ENCODE measurements around the gene FAM114A2. TPM values are rescaled to one million over a fixed set of nuclear protein-coding genes. Genes with fewer than 3 reads are reported as not detected.

Gene FAM114A2
- total and polyA plus RNA-seq, 4 donors: 5.4 to 18.3 (median 11.6) TPM

DNA sequence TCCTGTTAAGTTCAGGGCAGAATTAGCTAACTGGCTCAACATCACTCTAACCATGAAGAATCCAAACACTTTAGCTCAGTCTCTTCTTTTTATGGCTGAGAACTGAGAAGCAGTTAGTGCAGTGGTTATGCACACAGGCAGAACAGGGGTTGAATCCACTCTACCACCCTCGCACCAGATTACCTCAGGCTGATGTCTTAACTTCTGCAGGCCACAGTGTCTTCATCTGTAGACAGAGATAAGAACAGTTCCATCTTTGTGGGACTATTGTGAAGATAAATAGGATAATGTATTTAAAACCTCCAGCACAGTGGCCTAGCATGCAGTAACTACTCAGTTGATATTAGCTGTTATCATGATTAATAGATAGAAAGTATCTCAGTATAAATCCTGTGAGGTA lies 54.8 kb downstream of the FAM114A2 start:
- no peaks in the 10 kb centered on the region for H3K36me3 ChIP-seq (ENCODE audit: control insufficient read depth in 4 of 4, insufficient read depth in 3 of 4, low read depth in 1 of 4, low read length in 3 of 4)
- no peak overlapping the region for H3K9ac ChIP-seq (ENCODE audit: low read depth in 1 of 2, low read length in 2 of 2)
- no peak for TF ChIP-seq GABPA (IDR thresholded peaks at IDR 0.05 in 1 of 2, conservative IDR thresholded peaks at IDR 0.05 in 1 of 2)
- no peak for TF ChIP-seq TAF1 (conservative IDR thresholded peaks at IDR 0.05)
- TF ChIP-seq YY1 (IDR thresholded peaks at IDR 0.05): no peak
- TF ChIP-seq NR2F2 (IDR thresholded peaks at IDR 0.05): no peak
- no peak for TF ChIP-seq REST (IDR thresholded peaks at IDR 0.05)
- no peak for TF ChIP-seq EGR1 (IDR thresholded peaks at IDR 0.05; ENCODE audit: low read depth in 2 of 2)
- TF ChIP-seq HNF4G (IDR thresholded peaks at IDR 0.05): no peak
- no peak for TF ChIP-seq MAX (IDR thresholded peaks at IDR 0.05)
- no peak for TF ChIP-seq HNF4A (conservative IDR thresholded peaks at IDR 0.05)
- no peak for TF ChIP-seq CTCF (IDR thresholded peaks at IDR 0.05; ENCODE audit: low read depth, low read length, missing input control)
- H3K4me1 ChIP-seq (ENCODE audit: control insufficient read depth in 4 of 4, insufficient read depth in 4 of 4, low read length in 3 of 4): no peaks in the 10 kb centered on the region
- H3K9me3 ChIP-seq (ENCODE audit: control insufficient read depth in 4 of 4, low read length in 3 of 4): no peaks in the 10 kb centered on the region
- WGBS: 92% methylated on average over 1 of the region's 1 CpG
- no peaks in the 10 kb centered on the region for H3K27me3 ChIP-seq (ENCODE audit: control insufficient read depth in 4 of 4, insufficient read depth in 4 of 4, low read length in 3 of 4)
- H3K4me3 ChIP-seq (ENCODE audit: low read depth in 1 of 3, low read length in 3 of 3): no peak overlapping the region
- DNase-seq (ENCODE audit: low spot score): no peak
- H3K27ac ChIP-seq (ENCODE audit: low read depth in 1 of 2, low read length in 2 of 2): no peak overlapping the region

- no peak overlapping the region for H3K27ac ChIP-seq (ENCODE audit: low read depth in 1 of 2, low read length in 2 of 2)
- no peaks in the 10 kb centered on the region for H3K9me3 ChIP-seq (ENCODE audit: control insufficient read depth in 4 of 4, low read length in 3 of 4)
- no peak for DNase-seq (ENCODE audit: low spot score)
- H3K27me3 ChIP-seq (ENCODE audit: control insufficient read depth in 4 of 4, insufficient read depth in 4 of 4, low read length in 3 of 4): no peaks in the 10 kb centered on the region
- H3K4me3 ChIP-seq (ENCODE audit: low read depth in 1 of 3, low read length in 3 of 3): no peak overlapping the region
- 93% methylated on average over 4 of the region's 4 CpGs for WGBS
- TF ChIP-seq EGR1 (IDR thresholded peaks at IDR 0.05; ENCODE audit: low read depth in 2 of 2) (no peak), MAX (IDR thresholded peaks at IDR 0.05) (no peak), SP1 (IDR thresholded peaks at IDR 0.05) (no peak), RAD21 (IDR thresholded peaks at IDR 0.05) (no peak), ATF3 (IDR thresholded peaks at IDR 0.05) (no peak)
- no peak overlapping the region for H3K9ac ChIP-seq (ENCODE audit: low read depth in 1 of 2, low read length in 2 of 2)
- H3K36me3 ChIP-seq (ENCODE audit: control insufficient read depth in 4 of 4, insufficient read depth in 3 of 4, low read depth in 1 of 4, low read length in 3 of 4): no peaks in the 10 kb centered on the region
- H3K4me1 ChIP-seq (ENCODE audit: control insufficient read depth in 4 of 4, insufficient read depth in 4 of 4, low read length in 3 of 4): no peaks in the 10 kb centered on the region
Observed at GRCh38 chr5:153981905-153982605, 56.7 kb downstream of the FAM114A2 start.

Measured in liver (tissue), 9 donors.